ENCODE measurements around the gene MAK.

The MAK gene

GRCh38 chr6:10749734-10750133, 88.6 kb downstream of the MAK start:
- no peak overlapping the region; the same call in 1 of the 2 replicates for H3K9ac ChIP-seq (ENCODE audit: low read depth, low read length)
- peaks cover 80% of the 10 kb centered on the region for H3K79me2 ChIP-seq (ENCODE audit: insufficient read depth, low read length)
- H3K4me1 ChIP-seq (ENCODE audit: insufficient read depth, low read length) = peaks cover 42% of the 10 kb centered on the region
- 0 out of 2 replicates have a peak overlapping the region, but pooled peaks have one; percentile 86 for H3K27ac ChIP-seq (ENCODE audit: low read length)
- no peak for TF ChIP-seq CTCF (IDR thresholded peaks at IDR 0.05; ENCODE audit: borderline replicate concordance, extremely low read depth, low read length, poor library complexity, severe bottlenecking)
- TF ChIP-seq EZH2 (IDR thresholded peaks at IDR 0.05; ENCODE audit: borderline replicate concordance, low read depth, low read length, severe bottlenecking) = no peak
- peak overlapping the region; percentile 92 for H3K4me2 ChIP-seq (ENCODE audit: insufficient read depth, low read length)
- DNase-seq = no peak
- H3K9me3 ChIP-seq (ENCODE audit: insufficient read depth, low read length, severe bottlenecking) = no peaks in the 10 kb centered on the region
- H3K36me3 ChIP-seq (ENCODE audit: insufficient read depth, low read length) = peaks cover 57% of the 10 kb centered on the region
- H3K4me3 ChIP-seq (ENCODE audit: low read depth in 1 of 2, low read length in 2 of 2) = peak overlapping the region in 1 of 2 experiments; percentile 90; a peak in 2 of 4 replicates
- no peak overlapping the region for H2AFZ ChIP-seq (ENCODE audit: low read depth, low read length)
- ATAC-seq (ENCODE audit: insufficient read depth, low read depth) = no peak
- H4K20me1 ChIP-seq (ENCODE audit: insufficient read depth, low read length) = peaks cover 33% of the 10 kb centered on the region
- no peaks in the 10 kb centered on the region for H3K27me3 ChIP-seq (ENCODE audit: insufficient read depth, low read length, poor library complexity)

GRCh38 chr6:10747251-10747972, 90.9 kb downstream of the MAK start, which contains the start of gene TMEM14B:
TSS of gene TMEM14B (plus strand) at chr6:10747805. CDS start at chr6:10749246, 1,441 bp downstream.
- peak within 1 kb of the TSS; percentile 82 for H3K9ac ChIP-seq (ENCODE audit: low read depth, low read length)
- ATAC-seq (ENCODE audit: insufficient read depth, low read depth) = peak; percentile 92

GRCh38 chr6:10746915-10747250, 91.5 kb downstream of the MAK start:
- peaks cover 13% of the 10 kb centered on the region for H4K20me1 ChIP-seq (ENCODE audit: insufficient read depth, low read length)
- peaks cover 52% of the 10 kb centered on the region for H3K79me2 ChIP-seq (ENCODE audit: insufficient read depth, low read length)
- H3K9me3 ChIP-seq (ENCODE audit: insufficient read depth, low read length, severe bottlenecking) = no peaks in the 10 kb centered on the region
- H3K4me2 ChIP-seq (ENCODE audit: insufficient read depth, low read length) = peak overlapping the region; percentile 70
- peaks cover 42% of the 10 kb centered on the region for H3K4me1 ChIP-seq (ENCODE audit: insufficient read depth, low read length)
- peak overlapping the region; percentile 41 to 90; a peak in 3 of 4 replicates for H3K4me3 ChIP-seq (ENCODE audit: low read depth in 1 of 2, low read length in 2 of 2)
- H3K27me3 ChIP-seq (ENCODE audit: insufficient read depth, low read length, poor library complexity) = no peaks in the 10 kb centered on the region
- peak; percentile 0; the same call in 1 of the 3 replicates for ATAC-seq (ENCODE audit: insufficient read depth, low read depth)
- peaks cover 32% of the 10 kb centered on the region for H3K36me3 ChIP-seq (ENCODE audit: insufficient read depth, low read length)
- no peak for TF ChIP-seq CTCF (IDR thresholded peaks at IDR 0.05; ENCODE audit: borderline replicate concordance, extremely low read depth, low read length, poor library complexity, severe bottlenecking)
- no peak for TF ChIP-seq EZH2 (IDR thresholded peaks at IDR 0.05; ENCODE audit: borderline replicate concordance, low read depth, low read length, severe bottlenecking)
- H3K27ac ChIP-seq (ENCODE audit: low read length) = peak overlapping the region; percentile 94
- peak overlapping the region; percentile 82 for H3K9ac ChIP-seq (ENCODE audit: low read depth, low read length)
- peak overlapping the region; percentile 87 for H2AFZ ChIP-seq (ENCODE audit: low read depth, low read length)
- DNase-seq = no peak

More at GRCh38 chr6:10747251-10747972, 90.9 kb downstream of the MAK start, which contains the start of gene TMEM14B:
- Histone ChIP-seq H2AFZ (ENCODE audit: low read depth, low read length) (peak within 1 kb of the TSS; percentile 87), H3K36me3 (ENCODE audit: insufficient read depth, low read length) (peaks cover 34% of the 10 kb centered on the region), H3K4me2 (ENCODE audit: insufficient read depth, low read length) (peak within 1 kb of the TSS; percentile 92), H3K4me1 (ENCODE audit: insufficient read depth, low read length) (peaks cover 42% of the 10 kb centered on the region), H4K20me1 (ENCODE audit: insufficient read depth, low read length) (peaks cover 14% of the 10 kb centered on the region), H3K27ac (ENCODE audit: low read length) (peak within 1 kb of the TSS; percentile 94), H3K27me3 (ENCODE audit: insufficient read depth, low read length, poor library complexity) (no peaks in the 10 kb centered on the region), H3K79me2 (ENCODE audit: insufficient read depth, low read length) (peaks cover 57% of the 10 kb centered on the region), H3K4me3 (ENCODE audit: low read depth in 1 of 2, low read length in 2 of 2) (peak within 1 kb of the TSS; percentile 75 to 90), H3K9me3 (ENCODE audit: insufficient read depth, low read length, severe bottlenecking) (no peaks in the 10 kb centered on the region)
- DNase-seq = peak; percentile 99
- no peak for TF ChIP-seq EZH2 (IDR thresholded peaks at IDR 0.05; ENCODE audit: borderline replicate concordance, low read depth, low read length, severe bottlenecking)
- no peak for TF ChIP-seq CTCF (IDR thresholded peaks at IDR 0.05; ENCODE audit: borderline replicate concordance, extremely low read depth, low read length, poor library complexity, severe bottlenecking)

Data from DND-41 (cell line).